Skin epidermis (tissue), 12 donors: ENCODE data around the gene CTXN1.

ENCODE experiments used
- H3K27ac ChIP-seq, 21 experiments: fragments of 200-600 bp; sonication (generic) in 11 of 21; one replicate each; pipeline ENCODE4 v1.5.0; 2020; ENCODE audit warnings: mild to moderate bottlenecking in 3 of 21, inconsistent platforms in 2 of 21, moderate library complexity in 2 of 21
- H3K4me3 ChIP-seq, 7 experiments: fragments of 200-600 bp; sonication (generic) in 2 of 7; one replicate each; pipeline ENCODE4 v1.5.0; 2020; ENCODE audit warnings: inconsistent platforms in 2 of 7, mild to moderate bottlenecking in 2 of 7, moderate library complexity in 1 of 7

Gene CTXN1

GRCh38 chr19:7917267-7918061, 8.5 kb downstream of the CTXN1 start:
- Histone ChIP-seq H3K4me3 (peak overlapping the region; percentile 4 to 41 (median 24)), H3K27ac (peak overlapping the region in 4 of 21 experiments; percentile 9 to 35 (median 21))

DNA sequence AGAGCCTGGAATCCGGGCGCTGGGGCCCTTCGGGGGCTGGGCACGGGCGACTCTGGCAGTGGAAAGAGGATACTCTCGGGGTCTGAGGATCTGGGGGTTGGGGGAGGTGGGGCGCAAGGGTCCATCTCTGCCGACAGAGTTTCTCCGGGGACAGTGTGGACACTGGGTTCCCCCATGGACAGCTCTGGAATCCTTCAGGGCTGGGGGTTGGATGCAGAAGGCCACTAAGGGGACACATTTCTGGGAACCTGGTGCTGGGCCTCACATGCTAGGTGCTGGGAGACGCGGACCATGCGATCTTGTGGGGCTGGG, 9.0 kb downstream of the CTXN1 start:
- Histone ChIP-seq H3K27ac (peak overlapping the region in 3 of 21 experiments; percentile 9 to 42 (median 21)), H3K4me3 (peak overlapping the region; percentile 24 to 41 (median 29))

DNA sequence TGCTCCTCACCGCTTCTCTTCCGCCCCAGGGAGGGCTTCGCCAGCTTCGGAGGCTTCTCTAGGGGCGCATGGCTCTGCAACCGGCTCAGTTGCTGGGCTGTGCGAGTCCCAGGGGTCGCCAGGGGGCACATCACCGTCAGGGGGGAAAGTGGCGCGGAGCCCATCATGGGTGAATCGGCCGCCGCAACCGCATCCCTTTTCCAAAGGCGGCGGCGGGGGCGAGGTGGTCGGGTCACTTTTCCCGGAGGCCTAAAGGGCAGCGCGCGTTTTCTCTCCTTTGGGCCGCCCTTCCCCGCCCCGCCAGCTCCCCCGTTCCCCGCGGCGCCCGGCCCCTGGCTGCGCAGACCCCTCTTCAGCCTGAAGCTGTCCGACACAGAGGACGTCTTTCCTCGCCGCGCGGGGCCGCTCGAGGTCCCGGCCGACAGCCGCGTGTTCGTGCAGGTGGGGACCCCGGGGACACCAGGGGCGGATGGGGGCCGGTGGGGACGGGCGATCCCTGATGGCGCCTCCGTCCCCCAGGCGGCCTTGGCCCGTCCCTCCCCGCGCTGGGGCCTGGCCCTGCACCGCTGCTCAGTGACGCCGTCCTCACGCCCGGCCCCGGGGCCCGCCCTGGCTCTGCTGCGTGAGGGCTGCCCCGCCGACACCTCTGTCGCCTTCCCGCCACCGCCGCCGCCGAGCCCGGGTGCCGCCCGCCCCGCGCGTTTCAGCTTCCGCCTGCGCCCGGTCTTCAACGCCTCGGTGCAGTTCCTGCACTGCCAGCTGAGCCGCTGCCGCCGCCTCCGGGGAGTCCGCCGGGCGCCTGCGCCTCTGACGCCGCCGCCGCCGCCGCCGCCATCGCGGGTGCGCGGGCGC, 9.6 kb downstream of the CTXN1 start:
- Histone ChIP-seq H3K4me3 (peak overlapping the region; percentile 24 to 41 (median 29)), H3K27ac (peak overlapping the region in 2 of 21 experiments; percentile 21 to 42)

- H3K4me3 ChIP-seq, result peak overlapping the region in 1 of 7 experiments; percentile 35
- H3K27ac ChIP-seq, result no peak overlapping the region
Observed at GRCh38 chr19:7915250-7916102, 10.5 kb downstream of the CTXN1 start.

DNA sequence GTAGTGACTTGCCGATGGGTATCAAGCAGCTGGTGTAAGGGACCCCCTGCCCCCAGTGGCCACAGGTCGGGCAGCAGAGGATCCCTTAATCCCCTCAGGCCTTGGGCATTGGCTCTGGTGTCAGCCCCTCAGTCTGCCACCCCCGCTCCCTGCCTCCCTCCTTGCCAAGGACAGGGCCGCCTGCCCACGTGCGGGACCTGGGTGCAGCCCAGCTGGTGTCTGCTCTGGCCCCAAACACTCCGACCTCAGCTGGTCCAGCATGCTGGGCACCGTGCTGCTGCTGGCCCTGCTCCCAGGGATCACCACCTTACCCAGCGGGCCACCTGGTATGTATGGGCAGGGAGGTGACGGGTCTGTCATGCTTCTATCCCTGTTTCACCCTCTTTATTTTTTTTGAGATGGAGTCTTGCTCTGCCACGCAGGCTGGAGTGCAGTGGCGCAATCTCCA, 11.3 kb downstream of the CTXN1 start, which contains the start of gene TGFBR3L:
Gene TGFBR3L (plus strand): TSS at position 233 of the 448 bp plus-strand sequence.
- Histone ChIP-seq H3K4me3 (no peak within 1 kb of the TSS), H3K27ac (no peak within 1 kb of the TSS)

DNA sequence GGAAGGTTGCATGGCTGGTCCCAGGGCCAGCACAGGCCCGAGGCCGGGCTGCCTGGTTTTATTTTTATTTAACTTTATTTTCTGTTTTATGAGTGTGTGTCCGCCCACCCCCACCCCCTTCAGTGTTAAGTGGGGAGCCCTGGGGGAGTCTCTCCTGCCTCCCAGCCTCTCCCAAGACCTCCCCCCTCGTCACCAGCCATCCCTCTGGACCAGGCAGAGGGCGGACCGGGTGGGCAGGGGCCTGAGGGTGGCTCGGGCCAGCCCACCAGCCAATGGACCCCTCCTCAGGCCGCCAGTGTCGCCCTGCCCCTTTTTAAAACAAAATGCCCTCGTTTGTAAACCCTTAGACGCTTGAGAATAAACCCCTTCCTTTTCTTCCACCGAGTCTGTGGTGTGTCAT, 11.8 kb downstream of the CTXN1 start:
- Histone ChIP-seq H3K27ac (no peak overlapping the region), H3K4me3 (no peak overlapping the region)

- no peak overlapping the region for H3K27ac ChIP-seq
- H3K4me3 ChIP-seq, result no peak overlapping the region
Observed at GRCh38 chr19:7913652-7914051, 12.3 kb downstream of the CTXN1 start.

DNA sequence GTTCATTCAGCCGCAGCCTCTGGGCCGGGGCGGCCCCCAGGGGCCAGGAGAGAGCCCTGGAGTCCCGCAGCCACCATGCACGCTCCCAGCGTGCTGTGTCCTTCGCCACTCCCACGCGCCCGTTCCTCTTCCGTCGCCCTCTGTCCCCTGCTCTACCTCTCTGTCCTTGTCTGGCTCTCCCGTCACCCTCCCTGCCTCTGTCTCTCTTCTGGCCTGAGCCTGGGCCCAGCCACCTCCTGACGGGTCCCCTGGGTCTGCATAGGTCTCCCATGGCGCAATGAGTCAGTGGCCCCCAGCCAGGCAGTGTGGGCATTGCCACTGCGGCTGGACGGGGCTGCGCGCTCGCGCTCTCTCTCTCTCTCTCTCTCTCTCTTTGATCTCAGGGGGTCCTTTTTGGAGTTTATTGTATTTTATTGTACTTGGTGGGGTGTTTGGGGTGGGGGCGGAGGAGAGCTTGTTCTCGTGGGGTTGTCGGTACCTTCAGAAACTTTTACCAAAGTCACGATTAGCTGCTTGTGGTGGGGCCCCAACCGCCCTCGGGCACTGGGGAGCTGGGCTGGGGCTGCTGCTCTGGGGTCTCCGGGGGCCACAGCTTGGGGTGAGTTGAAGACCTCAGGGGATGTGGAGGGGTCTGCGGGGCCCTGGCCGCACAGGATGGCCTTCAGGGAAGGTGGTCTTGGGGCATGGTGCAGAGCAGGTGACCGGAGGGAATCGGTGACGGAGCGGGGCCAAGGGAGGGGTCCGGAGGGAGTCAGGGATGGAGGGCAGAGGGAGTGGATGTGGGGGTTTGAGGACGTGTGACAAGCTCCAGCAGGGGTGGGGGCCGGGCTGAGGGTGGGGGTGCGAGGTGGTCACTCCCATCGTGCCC, 13.0 kb downstream of the CTXN1 start:
- H3K27ac ChIP-seq, result no peak overlapping the region

GRCh38 chr19:7912144-7912696, 13.7 kb downstream of the CTXN1 start:
- Histone ChIP-seq H3K4me3 (no peak overlapping the region), H3K27ac (no peak overlapping the region)

More for the DNA sequence above, 13.0 kb downstream of the CTXN1 start:
- H3K4me3 ChIP-seq, result no peak overlapping the region

DNA sequence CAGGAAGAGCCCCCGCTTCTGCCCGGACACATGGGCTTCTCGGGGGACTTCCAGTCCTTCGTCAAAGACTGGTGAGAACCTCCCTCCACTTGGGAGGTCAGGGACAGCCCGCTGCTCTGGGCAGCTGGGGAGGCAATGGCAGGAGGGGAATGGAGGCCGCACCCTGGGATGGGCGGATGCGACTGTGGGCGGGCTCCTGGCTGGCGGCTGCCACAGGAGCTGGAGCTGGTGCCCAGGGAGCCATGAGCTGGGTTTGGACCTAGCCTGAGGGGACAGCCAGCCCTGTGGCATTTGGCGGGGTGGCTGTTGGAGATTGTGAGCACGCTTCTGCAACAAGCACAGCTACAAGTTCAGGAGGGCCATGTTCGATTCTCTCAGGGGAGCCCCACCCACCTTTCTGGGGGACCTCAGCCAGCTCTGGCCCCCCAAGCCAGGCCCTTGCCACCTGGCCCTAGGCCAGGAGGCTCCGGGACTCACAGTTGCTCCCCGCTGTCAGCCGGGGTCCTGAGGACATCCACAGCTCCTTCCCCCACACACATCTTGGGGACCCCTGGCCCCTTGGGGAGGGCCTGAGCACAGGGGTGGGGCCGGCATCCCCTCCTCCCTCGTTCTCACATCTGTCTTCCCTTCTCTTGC, 14.3 kb downstream of the CTXN1 start:
- Histone ChIP-seq H3K4me3 (no peak overlapping the region), H3K27ac (no peak overlapping the region)

- no peak overlapping the region for H3K27ac ChIP-seq
- no peak overlapping the region for H3K4me3 ChIP-seq
Observed at GRCh38 chr19:7910321-7911161, 15.4 kb downstream of the CTXN1 start.

GRCh38 chr19:7909471-7910067, 16.4 kb downstream of the CTXN1 start:
- Histone ChIP-seq H3K27ac (no peak overlapping the region), H3K4me3 (no peak overlapping the region)

- H3K4me3 ChIP-seq, result no peak overlapping the region
- no peak overlapping the region for H3K27ac ChIP-seq
Observed at GRCh38 chr19:7908742-7909461, 17.0 kb downstream of the CTXN1 start.

GRCh38 chr19:7908078-7908699, 17.7 kb downstream of the CTXN1 start:
- no peak overlapping the region for H3K27ac ChIP-seq
- H3K4me3 ChIP-seq, result no peak overlapping the region

DNA sequence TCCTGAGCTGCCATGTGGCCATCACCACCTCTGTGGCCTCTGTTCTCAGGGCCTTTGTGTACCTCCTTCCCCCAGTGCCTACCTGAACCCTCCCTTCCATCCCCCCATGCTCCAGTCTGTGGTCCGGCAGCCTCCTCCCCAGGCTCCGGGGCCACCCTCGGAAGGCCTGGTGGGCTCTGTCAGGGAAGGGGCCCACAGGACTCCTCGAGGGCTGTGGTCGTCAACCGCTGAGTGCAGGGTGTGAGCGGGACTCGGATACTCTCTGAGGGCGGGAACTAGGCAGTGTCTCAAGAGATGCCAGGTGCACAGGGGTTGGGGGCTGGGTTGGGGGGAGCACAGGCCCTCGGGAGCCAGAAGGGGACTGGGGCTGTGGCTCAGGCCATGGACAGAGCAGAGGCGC, 18.4 kb downstream of the CTXN1 start:
- Histone ChIP-seq H3K4me3 (no peak overlapping the region), H3K27ac (no peak overlapping the region)

- no peak overlapping the region for H3K4me3 ChIP-seq
- H3K27ac ChIP-seq, result no peak overlapping the region
Observed at GRCh38 chr19:7907122-7907521, 18.8 kb downstream of the CTXN1 start.
